ENCODE data around the gene MYO18A. TPM values are rescaled to one million over a fixed set of nuclear protein-coding genes. Genes with fewer than 3 reads are reported as not detected.

MYO18A gene
- total RNA-seq, 4 donors from 2014 or later: 526 to 1,058 (median 835) TPM

DNA sequence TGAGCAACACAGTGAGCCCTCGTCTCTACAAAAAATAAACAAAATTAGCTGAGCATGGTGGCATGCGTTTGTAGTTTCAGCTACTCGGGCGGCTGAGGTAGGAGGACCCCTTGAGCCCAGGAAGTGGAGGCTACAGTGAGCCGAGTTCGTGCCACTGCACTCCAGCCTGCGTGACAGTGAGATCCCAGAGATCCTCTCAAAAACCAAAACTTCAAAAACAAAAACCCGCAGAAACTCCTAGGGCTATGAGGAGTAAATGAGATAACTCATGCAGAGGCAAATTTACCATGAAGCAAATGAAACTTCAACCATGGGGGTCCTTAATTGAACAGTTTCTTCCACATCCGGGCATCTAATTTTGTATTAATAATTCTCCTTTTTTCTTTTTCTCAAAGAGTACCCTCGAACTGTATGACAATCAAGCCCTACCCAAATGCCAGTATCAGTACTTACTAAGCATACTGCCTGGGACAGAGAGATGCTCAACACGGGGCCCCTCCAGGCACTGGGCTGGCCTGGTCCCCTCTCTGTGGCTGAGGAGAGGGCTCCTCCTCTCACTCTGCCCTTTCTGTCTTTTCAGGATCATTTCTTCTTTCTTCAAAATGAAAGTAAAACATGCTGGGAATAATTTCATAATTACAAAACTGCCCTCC, 138.0 kb downstream of the MYO18A start:
- Histone ChIP-seq H3K4me3 (no peak overlapping the region), H3K4me1 (peaks cover 3 to 4% of the 10 kb centered on the region in 2 donors), H3K27me3 (peaks cover 8 to 17% (median 9%) of the 10 kb centered on the region in 3 donors), H3K9me3 (no peaks in the 10 kb centered on the region), H3K36me3 (no peaks in the 10 kb centered on the region), H3K27ac (no peak overlapping the region)
- intact Hi-C loops (cut with DNase I; ENCODE audit: low total_unique reads): no loop called here
- DNase-seq (no peak), ATAC-seq (no peak)
- TF ChIP-seq POLR2A (IDR thresholded peaks at IDR 0.05): no peak
- TF ChIP-seq, protein P1, sequence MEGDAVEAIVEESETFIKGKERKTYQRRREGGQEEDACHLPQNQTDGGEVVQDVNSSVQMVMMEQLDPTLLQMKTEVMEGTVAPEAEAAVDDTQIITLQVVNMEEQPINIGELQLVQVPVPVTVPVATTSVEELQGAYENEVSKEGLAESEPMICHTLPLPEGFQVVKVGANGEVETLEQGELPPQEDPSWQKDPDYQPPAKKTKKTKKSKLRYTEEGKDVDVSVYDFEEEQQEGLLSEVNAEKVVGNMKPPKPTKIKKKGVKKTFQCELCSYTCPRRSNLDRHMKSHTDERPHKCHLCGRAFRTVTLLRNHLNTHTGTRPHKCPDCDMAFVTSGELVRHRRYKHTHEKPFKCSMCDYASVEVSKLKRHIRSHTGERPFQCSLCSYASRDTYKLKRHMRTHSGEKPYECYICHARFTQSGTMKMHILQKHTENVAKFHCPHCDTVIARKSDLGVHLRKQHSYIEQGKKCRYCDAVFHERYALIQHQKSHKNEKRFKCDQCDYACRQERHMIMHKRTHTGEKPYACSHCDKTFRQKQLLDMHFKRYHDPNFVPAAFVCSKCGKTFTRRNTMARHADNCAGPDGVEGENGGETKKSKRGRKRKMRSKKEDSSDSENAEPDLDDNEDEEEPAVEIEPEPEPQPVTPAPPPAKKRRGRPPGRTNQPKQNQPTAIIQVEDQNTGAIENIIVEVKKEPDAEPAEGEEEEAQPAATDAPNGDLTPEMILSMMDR (IDR thresholded peaks at IDR 0.05 in 4 of 5, conservative IDR thresholded peaks at IDR 0.05 in 1 of 5): no peak
- in situ Hi-C loops (cut with MboI; ENCODE audit: low sequenced_read_pairs in 4 of 4): no loop called here

DNA sequence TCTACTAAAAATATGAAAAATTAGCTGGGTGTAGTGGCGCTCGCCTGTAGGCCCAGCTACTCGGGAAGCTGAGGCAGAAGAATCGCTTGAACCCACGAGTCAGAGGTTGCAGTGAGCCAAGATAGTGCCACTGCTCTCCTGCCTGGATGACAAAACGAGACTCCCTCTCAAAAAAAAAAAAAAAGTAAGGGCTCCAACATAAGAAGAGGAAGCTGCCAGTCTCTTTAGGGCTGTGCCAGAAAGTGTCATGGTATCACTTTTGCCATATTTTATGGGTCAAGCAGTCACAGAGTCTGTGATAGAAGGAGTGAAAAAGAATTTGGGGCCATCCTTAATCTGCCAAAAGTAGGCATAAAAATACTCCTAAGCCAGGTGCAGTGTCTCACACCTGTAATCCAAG, 138.6 kb downstream of the MYO18A start:
- ATAC-seq: no peak
- intact Hi-C loops (cut with DNase I; ENCODE audit: low total_unique reads) (no loop called here), in situ Hi-C loops (cut with MboI; ENCODE audit: low sequenced_read_pairs in 4 of 4) (no loop called here)
- no peak for DNase-seq
- Histone ChIP-seq H3K4me1 (peaks cover 3 to 4% of the 10 kb centered on the region in 2 donors), H3K4me3 (no peak overlapping the region), H3K36me3 (no peaks in the 10 kb centered on the region), H3K9me3 (no peaks in the 10 kb centered on the region), H3K27ac (no peak overlapping the region), H3K27me3 (peaks cover 8 to 20% (median 11%) of the 10 kb centered on the region in 3 donors)
- TF ChIP-seq, protein P1 (IDR thresholded peaks at IDR 0.05 in 4 of 5, conservative IDR thresholded peaks at IDR 0.05 in 1 of 5): no peak
- TF ChIP-seq POLR2A (IDR thresholded peaks at IDR 0.05): no peak

DNA sequence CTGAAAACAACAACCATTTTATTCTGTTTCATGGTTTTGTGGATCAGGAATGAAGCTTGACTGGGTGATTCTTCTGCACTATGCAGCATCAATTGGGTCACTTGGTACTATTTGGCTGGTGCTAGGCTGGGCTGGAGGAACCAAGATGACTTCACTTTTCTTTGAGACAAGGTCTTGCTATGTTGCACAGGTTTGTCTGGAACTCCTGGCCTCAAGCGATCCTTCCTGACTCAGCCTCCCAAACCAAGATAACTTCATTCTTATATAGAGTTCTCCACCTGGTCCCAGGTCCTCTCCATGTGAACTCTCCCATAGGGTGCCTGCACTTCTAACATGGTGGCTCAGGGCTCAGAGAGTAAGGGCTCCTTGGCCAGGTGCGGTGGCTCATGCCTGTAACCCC, 139.1 kb downstream of the MYO18A start:
- DNase-seq (no peak), ATAC-seq (no peak)
- no peak overlapping the region for H3K4me3 ChIP-seq
- no peak for TF ChIP-seq POLR2A (IDR thresholded peaks at IDR 0.05)
- TF ChIP-seq, protein P1 (IDR thresholded peaks at IDR 0.05 in 4 of 5, conservative IDR thresholded peaks at IDR 0.05 in 1 of 5): no peak
- intact Hi-C loops (cut with DNase I; ENCODE audit: low total_unique reads) (no loop called here), in situ Hi-C loops (cut with MboI; ENCODE audit: low sequenced_read_pairs in 4 of 4) (no loop called here)
- H3K4me1 ChIP-seq: peaks cover 3 to 4% of the 10 kb centered on the region in 2 donors
- H3K27ac ChIP-seq: no peak overlapping the region
- H3K27me3 ChIP-seq: peaks cover 8 to 20% (median 11%) of the 10 kb centered on the region in 3 donors
- no peaks in the 10 kb centered on the region for H3K9me3 ChIP-seq
- H3K36me3 ChIP-seq: no peaks in the 10 kb centered on the region

DNA sequence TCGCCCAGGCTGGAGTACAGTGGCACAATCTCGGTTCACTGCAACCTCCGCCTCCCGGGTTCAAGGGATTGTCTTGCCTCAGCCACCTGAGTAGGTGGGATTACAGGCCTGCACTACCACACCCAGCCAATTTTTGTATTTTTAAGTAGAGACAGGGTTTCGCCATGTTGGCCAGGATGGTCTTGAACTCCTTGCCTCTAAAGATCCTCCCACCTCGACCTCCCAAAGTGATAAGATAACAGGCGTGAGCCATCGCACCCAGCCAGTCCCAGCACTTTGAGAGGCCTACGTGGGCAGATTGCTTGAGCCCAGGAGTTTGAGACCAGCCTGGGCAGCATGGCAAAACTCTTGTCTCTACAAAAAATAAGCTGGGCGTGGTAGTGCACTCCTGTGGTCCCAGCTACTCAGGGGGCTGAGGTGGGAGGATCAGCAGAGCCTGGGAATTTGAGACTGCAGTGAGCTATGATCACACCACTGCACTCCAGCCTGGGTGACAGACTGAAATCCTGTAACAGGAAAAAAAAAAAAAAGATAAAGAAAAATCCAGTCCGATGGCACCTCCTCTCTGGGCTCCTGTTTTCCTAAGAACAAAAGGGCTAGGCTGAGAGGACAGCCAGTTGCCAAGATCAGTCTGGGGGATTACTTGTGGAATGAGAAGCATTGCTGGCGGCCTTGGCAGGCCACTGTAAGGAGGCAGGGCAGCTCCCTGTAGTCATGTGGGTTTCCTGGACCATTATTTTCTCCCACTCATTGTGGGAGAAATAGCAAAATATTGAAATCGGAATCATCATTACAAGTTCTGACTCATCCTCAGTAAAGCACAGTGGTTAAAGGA, 140.2 kb downstream of the MYO18A start:
- in situ Hi-C loops (cut with MboI; ENCODE audit: low sequenced_read_pairs in 4 of 4) (no loop called here), intact Hi-C loops (cut with DNase I; ENCODE audit: low total_unique reads) (no loop called here)
- H3K4me1 ChIP-seq: peaks cover 3 to 4% of the 10 kb centered on the region in 2 donors
- no peaks in the 10 kb centered on the region for H3K36me3 ChIP-seq
- H3K9me3 ChIP-seq: no peaks in the 10 kb centered on the region
- DNase-seq: no peak
- H3K27me3 ChIP-seq: peaks cover 8 to 22% (median 11%) of the 10 kb centered on the region in 3 donors
- no peak overlapping the region for H3K27ac ChIP-seq
- no peak for TF ChIP-seq POLR2A (IDR thresholded peaks at IDR 0.05)
- TF ChIP-seq, protein P1 (IDR thresholded peaks at IDR 0.05 in 4 of 5, conservative IDR thresholded peaks at IDR 0.05 in 1 of 5): no peak
- H3K4me3 ChIP-seq: no peak overlapping the region
- no peak for ATAC-seq

Measured in gastrocnemius medialis (tissue), 4 donors.